GM19372 (cell line): ENCODE data around the gene FRRS1L.

ENCODE experiments used
- ATAC-seq: cut with Tn5 transposase; IDR thresholded peaks from one replicate; pipeline ENCODE4 v1.9.1; 2021; ENCODE audit warnings: mild to moderate bottlenecking, low read depth, moderate library complexity; ENCODE audit not compliant: unreplicated experiment

The FRRS1L gene

DNA sequence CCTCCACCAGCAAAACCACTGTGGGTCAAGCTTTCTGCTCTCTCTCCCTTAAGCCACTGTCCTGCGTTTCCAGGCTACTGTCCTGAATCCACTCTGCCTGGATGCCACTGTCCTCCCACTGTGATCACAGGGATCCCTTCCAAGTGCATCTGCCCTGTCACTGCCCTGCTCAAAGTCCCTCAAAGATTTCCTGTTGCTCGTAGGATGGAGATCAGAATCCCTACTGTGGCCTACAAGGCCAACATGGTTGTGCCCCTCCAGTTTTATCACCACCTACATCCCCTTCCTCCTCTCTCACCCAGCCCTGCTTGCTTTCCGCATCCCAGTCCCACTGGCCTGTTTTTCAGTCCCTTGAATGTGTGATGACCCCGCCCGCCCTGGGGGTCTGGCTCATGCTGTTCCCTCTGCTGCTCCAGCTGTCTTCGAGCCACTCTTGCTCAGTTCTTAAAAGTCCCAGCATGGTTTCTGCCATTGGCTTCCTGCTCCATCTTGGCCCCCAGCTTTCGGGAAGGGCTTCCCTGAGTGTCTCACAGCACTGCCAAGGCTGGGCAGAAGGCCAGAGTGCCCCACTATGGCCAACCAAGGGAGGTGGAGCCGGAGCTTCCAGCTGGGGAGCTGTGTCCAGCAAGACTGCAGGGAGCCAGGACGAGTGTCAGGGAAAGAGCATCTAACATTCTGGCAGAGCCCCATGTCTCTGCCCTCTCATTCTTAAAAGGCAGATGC lies 12.9 kb upstream of the FRRS1L start:
- ATAC-seq, result no peak

DNA sequence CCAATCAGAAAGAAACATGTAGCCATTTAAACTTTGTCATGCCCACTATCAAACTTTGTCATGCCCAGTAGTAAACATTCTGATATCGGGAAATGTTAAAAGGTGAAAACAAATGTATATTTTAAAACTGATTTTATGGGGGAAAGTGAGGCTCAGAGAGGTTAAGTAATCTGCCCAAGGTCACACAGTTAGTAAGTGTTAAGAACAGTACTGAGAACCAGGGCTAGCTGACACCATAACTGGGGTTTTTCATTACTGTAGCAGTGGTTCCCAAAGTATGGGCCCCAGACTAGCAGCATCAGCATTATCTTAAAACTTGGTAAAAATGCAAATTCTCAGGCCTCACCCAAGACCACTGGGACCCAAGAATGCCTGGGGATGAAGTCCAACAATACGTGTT lies 9.9 kb upstream of the FRRS1L start:
- no peak for ATAC-seq

DNA sequence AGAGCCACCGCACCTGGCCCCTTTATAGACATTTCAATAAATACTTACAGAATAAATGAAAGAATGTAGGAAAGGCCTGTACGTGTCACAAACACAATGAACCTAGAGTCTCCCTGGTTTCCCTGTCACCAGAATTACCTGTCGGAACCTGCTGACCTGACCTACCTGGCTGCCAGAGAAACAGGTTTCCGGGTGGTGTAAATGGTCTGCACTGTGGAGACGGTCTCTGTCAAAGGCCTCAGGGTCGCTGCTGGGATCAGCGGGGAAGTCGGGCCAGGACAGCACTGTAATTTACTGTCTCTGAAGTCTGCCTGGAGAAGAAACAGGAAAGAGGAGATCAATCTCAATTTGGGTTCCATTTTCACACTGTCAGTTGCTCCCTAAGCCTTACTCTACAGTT lies 9.3 kb upstream of the FRRS1L start:
- no peak for ATAC-seq

DNA sequence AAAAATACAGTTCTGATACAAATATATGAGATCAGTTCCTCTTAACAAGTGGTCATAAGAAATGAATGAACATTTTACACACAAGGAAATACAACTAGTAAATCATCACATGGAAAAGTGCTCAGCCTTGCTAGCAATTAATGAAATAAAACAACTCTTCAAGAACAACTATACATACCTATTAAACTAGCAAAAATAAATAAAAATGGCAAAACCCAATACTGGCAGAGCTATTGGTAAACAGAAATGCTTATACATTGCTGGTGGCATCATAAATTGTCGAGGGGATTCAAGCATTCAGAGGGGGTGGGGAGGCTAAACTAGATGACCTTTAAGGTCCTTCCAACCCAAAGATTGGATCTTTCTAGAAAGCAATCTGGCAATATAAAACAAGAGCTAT lies 5.9 kb upstream of the FRRS1L start:
- ATAC-seq, result no peak

DNA sequence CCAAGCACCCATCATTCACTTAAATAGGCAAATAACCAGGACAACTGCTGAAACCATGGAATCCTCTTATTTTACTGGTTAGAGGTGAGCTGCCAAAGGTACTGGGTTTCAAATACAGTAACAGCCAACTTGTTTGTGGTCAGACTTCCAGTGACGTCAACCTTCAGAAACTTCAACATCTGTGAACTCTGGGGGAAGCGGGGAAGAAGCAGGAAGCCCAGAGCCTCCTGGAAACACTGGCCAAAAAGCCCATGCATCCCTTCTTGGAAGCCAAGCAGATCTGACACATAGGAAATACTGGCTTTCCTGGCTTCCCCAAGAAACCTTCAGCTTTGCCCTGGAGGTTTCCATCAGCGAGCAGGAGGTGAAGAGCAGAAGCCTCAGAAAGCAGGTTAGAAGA lies 4.9 kb upstream of the FRRS1L start:
- ATAC-seq, result no peak

DNA sequence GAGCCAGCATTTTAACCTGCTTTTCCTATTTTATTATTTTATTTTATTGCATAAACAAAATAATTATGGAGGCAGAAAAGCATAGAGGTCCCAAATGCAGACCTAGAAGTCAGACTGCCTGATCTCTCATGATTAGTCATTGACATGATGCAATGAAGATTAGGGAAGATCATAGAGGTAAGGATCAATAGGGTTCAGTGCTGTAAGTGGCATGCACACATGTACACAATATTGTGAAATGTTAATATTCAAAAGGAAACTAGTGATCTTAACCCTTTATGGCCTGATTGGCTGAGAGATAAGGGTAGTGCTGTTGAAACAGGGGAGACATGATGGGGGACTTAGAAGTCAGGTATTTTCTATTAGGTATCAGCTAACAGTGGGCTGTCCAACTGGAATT lies 1.1 kb upstream of the FRRS1L start:
- no peak for ATAC-seq

DNA sequence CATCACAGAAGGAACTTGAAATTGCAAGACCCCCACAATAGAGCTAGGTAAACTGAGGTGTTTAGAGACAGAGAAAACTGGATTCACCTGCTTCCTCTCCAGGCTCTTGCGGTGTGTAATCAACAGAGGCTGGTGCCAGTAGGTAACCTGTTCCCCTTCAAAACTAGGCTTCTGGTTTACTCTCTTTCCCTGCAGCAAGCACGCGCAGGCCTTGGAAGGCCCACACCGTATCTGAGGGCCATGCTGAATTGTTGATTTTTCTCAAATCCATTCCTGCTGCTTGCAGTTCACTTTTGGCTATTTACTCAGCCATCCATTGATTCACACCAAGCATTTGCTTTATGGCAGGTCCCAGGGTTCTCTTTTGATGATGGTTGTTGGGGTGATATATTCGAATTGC lies 667 bp upstream of the FRRS1L start:
- ATAC-seq, result no peak

DNA sequence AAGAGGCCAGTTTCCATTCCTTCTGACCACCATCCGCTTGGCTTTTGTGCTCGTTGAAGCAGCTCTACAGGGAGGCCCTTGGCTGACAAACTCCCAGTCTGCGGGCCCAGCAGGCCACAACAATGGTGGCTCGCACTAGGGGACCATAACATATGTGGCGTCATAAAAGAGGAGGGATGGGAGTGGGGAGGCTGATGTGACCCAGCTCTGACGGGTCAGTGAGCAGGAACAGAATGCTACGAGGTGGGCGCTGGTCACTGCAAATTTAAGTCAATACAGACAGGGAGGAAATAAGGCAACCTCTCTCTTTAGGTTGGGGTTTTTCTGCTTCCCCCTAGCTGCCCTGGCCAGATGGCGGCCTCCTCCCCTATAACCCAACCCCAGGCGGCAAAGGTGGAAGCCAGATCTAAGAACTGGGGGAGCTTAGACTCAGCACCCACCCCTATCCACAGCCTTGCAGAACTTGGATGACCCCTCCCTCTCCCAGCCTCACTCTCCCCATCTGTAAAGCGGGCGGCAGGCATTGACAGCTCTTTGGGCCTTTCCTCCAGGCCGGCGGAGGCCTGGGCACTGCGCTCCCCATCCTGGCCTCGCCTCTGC lies 778 bp downstream of the FRRS1L start:
- no peak for ATAC-seq

DNA sequence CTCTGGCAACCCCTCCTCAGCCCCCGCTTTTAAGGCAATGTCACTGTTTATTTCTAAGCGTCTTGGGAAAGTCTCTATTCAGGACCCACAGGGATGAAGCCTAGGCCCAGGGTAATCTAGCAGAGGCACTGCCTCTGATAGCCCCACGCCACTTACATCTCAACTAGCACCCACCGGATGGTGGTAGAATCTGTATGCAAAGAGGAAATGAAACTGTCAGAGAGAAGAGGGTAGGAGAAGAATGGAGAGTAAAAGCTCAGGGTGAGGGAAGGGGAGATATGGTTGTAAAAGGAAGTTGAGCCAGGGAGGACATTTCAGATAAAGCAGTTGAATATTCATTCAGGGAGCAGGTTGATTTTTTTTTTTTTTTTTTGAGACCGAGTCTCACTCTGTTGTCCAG lies 3.0 kb downstream of the FRRS1L start:
- ATAC-seq, result peak; percentile 66

DNA sequence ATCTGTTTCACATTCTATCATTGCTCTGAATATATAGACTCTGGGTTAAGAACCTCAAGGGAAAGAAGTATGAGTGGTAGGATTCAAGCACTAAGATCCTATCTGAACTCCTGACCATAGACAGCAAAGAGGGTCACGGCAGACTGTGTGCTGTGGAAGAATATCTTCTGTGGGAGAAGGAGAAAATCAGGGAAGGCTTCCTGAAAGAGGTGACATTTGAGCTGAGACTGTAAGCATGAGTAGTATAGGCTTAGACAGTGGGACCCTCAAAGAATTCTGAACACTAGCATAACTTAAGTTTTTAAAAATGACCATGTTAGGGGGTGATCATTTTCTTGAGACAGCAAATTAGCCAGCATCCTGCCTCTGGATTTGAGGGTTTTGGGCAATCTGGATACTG lies 3.9 kb downstream of the FRRS1L start:
- no peak for ATAC-seq

DNA sequence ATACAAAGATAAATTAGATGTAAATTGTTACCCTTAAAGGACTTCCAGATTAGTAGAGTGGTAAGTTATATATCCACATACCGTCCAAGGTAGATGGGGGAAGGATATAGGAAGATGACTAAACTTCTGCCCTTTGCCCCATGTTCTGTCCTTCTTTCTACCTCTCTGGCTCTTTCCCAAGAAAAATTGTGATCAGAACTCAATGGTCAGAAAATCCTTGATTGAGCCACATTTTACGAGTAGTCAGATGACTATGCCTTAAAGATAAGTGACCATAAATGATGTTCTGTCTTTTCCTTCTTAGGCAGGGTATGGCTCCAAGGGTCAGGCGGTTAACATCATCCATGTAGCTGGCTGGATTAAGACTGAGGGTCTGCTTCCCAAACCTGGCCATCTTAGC lies 4.4 kb downstream of the FRRS1L start:
- ATAC-seq, result no peak

DNA sequence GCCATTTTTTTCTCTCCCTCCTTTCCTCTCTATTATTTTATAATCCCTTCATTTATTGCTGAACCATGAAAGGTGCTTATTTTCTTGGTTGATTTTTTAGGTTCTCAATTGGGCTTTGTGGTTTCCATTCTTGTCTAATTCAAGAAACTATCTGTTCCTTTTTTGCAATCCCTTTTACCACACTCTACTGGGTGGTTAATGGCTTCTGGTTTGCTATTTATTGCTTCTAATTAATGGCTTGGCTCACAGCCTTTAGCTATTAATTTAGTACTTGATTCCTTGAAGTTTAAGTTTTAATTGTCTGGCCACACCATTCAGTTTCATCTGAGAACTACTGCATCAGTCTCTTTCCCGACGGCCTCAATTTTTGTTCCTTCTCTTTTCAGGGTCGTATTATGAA lies 5.6 kb downstream of the FRRS1L start:
- ATAC-seq, result no peak

DNA sequence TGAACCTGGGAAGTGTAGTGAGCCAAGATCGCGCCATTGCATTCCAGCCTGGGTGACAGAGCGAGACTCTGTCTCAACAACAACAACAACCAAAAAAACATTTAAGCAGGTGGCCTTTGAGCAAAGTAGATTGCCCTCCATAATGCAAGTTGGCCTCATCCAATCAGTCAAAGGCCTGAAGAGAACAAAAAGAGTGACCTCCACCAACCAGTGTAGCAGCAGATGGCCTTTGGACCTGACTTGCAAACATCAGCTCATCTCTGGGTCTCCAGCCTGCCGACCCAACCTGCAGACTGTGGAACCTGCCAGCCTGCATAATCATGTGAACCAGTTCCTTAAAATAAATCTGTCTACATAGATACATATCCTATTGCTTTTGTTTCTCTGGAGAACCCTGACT lies 7.5 kb downstream of the FRRS1L start:
- no peak for ATAC-seq

DNA sequence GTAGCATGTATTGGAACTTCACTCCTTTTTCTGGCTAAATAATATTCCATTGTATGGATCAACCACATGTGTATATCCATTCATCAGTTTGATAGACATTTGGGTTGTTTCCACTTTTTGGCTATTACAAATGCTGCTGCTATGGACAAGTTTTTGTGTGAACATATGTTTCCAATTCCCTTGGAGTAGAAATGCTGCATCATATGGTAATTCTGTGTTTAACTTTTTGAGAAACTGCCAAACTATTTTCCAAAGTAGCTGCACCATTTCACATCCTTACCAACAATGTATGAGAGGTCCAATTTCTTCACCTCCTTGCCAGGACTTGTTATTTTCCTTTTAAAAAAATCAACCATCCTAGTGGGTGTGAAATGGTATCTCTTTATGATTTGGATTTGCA lies 8.4 kb downstream of the FRRS1L start:
- no peak for ATAC-seq

DNA sequence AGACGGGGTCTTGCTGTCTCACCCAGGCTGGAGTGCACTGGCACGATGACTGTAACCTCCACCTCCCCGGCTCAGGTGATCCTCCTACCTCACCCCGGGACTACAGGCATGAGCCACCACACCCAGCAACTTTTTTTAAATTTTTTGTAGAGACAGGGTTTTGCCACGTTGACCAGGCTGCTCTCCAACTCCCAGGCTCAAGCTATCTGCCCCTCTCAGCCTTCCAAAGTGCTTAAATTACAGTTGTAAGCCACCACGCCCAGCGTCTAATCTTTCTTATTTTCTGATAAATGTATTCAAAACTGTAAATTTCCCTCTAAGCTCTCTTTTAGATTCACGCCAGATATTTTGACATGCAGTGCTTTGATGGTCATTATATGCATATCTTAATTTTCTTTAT lies 10.3 kb downstream of the FRRS1L start:
- ATAC-seq, result no peak

DNA sequence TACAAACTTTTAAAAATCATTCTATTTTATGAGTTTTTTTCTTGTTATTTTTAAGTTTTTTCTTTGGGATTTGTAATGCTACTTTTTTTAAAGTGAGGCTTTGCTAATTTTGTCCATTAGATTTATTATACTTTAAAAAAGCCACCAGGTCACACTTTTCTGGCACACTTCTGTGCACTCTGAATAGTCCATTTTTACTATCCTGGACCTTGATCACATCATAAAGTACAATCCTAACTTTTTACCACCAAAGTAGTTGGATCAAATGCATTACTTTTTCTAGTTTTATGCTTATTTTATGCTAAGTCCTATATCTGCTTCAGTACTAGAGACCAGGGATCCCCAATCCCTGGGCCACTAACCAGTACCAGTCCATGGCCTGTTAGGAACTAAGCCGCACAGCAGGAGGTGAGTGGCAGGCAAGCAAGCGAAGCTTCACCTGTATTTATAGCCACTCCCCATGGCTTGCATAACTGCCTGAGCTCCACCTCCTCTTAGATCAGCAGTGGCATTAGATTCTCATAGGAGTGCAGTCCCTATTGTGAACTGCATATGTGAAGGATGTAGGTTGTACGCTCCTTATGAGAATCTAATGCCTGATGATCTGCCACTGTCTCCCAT lies 16.0 kb downstream of the FRRS1L start:
- ATAC-seq, result no peak

DNA sequence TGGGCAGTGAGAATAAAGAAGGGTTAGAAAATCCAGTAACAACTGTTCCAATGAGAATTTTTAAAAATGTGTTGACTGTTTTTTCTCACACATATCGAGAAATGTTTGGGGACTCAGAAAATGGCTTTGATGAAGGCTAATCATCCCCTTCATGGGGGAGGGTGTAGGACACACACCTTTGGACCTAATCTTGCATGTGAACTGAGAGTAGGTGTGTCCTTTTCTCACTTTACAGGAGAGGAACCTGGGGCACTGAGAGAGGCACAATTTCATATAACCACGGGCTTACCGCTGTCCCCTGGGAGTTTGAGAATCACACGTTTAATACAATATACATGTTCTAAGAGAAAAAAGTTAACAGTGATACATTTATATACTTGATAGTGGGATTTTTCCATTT lies 17.3 kb downstream of the FRRS1L start:
- ATAC-seq, result no peak

DNA sequence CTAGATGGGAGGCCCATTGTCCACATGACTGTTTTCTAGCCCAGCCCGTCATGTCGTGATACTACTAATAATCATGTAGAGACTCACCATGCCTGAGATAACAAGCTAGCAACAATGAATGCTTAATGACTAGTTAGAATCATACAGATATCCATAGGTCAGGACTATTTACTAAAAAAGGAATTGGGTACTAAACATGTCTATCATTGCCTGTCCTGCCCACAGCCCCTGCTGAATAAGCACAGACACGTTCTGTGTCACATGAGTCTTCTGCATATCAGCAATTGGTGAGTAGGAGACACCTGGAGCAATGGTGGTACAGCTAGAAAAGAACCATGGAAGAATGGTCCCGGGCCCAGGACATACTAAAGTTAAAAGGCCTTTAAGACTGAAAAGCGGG lies 18.0 kb downstream of the FRRS1L start:
- no peak for ATAC-seq

DNA sequence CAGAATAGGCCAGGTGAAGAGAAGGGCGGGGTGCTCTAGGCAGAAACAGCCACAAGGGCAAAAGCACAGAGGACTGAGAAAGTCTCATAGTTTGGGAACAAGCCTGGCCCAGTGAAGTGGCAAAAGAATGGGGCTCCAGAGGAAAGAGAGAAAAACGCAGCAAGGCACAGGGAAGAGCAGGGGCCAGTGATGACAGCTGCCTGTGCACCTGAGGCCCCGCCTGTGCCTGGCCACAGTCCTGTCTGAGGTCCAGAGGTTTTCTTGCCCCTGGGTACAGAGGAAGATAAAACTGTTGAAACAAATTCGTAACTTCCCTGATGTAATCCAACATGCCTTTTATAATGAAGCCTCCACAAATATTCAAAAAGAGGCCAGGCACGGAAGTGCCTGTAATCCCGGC lies 22.0 kb downstream of the FRRS1L start:
- ATAC-seq, result no peak

DNA sequence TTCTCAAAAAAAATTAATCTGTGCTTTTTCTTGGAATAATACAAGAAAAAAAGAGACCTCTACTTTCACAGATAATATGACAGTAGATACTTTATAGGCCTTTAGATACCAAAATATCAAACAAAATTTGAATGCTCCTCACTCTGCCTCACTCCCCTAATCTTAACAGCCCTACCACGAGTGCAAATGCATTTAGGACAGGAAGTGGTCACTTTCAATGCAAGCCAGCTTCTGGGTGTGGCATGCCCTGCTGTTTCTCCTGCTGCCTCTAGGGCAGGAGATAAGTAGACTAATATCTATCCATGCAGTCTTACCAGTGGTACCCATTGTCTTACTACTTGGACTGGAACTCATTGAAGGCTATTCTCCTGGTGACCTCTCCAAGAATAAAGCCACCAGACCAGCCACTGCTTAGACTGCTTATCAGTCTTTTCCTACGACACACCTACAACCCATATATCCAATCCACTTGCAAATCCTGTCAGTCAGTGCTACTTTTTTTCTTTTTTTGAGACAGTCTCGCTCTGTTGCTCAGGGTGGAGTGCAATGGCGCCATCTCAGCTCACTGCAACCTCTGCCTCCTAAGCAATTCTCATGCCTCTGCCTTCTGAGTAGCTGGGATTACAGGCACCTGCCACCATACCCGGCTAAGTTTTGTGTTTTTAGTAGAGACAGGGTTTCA lies 23.0 kb downstream of the FRRS1L start:
- ATAC-seq, result peak; percentile 99

DNA sequence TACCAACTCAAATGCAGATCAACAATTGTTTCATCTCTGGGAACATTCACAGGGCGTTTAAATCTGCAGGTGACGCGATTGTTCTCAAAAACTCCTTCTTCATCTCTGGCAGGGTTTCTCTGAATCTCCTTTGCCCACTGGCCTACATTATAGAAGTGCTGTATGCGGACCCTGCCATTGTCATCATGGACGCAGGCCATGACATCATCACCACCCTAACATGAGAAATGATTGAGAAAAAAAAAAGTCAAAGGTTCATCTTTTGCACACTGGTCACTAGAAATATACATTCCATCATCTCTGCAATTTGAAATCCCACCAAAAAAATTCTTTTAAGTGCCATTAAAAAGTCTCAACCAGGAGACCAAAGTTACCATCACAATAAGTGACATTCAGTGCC lies 25.7 kb downstream of the FRRS1L start:
- no peak for ATAC-seq

DNA sequence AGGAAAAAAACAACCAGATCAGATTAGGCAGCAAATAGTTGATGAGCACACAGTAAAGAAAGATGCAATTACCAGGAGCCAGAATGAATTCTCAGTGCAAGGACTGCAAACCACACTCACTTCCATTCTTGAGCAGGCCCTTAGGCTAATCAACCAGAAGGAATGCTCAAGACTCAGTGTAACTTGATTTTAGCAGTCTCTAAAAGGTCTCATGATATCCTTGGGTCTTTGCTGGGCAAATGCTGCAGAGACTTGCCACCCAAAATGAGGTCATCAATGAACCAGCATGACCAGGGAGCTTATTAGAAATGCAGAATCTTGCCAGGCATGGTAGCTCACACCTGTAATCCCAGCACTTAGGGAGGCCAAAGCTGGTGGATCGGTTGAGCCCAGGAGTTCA lies 27.2 kb downstream of the FRRS1L start:
- ATAC-seq, result no peak
